ENCODE data around the gene GNAL. TPM values are rescaled to one million over a fixed set of nuclear protein-coding genes. Genes with fewer than 3 reads are reported as not detected.

GNAL gene
- total and polyA plus RNA-seq, 2 experiments from 2014 or later, result 7.5 to 21.6 TPM

- TF ChIP-seq, protein P1, sequence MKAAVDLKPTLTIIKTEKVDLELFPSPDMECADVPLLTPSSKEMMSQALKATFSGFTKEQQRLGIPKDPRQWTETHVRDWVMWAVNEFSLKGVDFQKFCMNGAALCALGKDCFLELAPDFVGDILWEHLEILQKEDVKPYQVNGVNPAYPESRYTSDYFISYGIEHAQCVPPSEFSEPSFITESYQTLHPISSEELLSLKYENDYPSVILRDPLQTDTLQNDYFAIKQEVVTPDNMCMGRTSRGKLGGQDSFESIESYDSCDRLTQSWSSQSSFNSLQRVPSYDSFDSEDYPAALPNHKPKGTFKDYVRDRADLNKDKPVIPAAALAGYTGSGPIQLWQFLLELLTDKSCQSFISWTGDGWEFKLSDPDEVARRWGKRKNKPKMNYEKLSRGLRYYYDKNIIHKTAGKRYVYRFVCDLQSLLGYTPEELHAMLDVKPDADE (IDR thresholded peaks at IDR 0.05), result no peak
- TF ChIP-seq CTCF (conservative IDR thresholded peaks at IDR 0.05; ENCODE audit: low read depth in 2 of 2) (no peak), ZNF114 (CRISPR knock-in tag; IDR thresholded peaks at IDR 0.05) (no peak), STAT1 (IDR thresholded peaks at IDR 0.05; ENCODE audit: unreplicated experiment) (no peak), ZNF331 (CRISPR knock-in tag; IDR thresholded peaks at IDR 0.05; ENCODE audit: low read depth) (no peak), CREB1 (CRISPR knock-in tag; IDR thresholded peaks at IDR 0.05; ENCODE audit: low read depth) (no peak), POLR2AphosphoS5 (IDR thresholded peaks at IDR 0.05; ENCODE audit: low read depth) (no peak)
Observed at GRCh38 chr18:11678211-11678610, 10.9 kb upstream of the GNAL start (continued).

GRCh38 chr18:11689669-11690565 lies 853 bp downstream of the GNAL start:
- Histone ChIP-seq H3K4me2 (peak overlapping the region; percentile 84), H2AFZ (peak overlapping the region; percentile 94), H3K79me2 (replicated peaks; ENCODE audit: insufficient read depth) (no peaks in the 10 kb centered on the region), H3K9me2 (ENCODE audit: insufficient read depth) (peaks cover 4% of the 10 kb centered on the region; the same call in 1 of the 2 replicates), H3K4me3 (peak overlapping the region; percentile 84), H3K36me3 (ENCODE audit: insufficient read depth) (no peaks in the 10 kb centered on the region), H3K27me3 (ENCODE audit: insufficient read depth) (peaks cover 29% of the 10 kb centered on the region), H3F3A (replicated peaks; ENCODE audit: low read depth) (no peaks in the 10 kb centered on the region), H3K27ac (ENCODE audit: low read depth) (no peak overlapping the region), H3K4me1 (ENCODE audit: insufficient read depth) (no peaks in the 10 kb centered on the region; the same call in 1 of the 2 replicates), H4K20me1 (replicated peaks; ENCODE audit: insufficient read depth) (no peaks in the 10 kb centered on the region)
- no peaks in the 10 kb centered on the region for H3K36me3 Mint-ChIP-seq (ENCODE audit: low read depth)
- peaks cover 5% of the 10 kb centered on the region; the same call in 2 of the 3 replicates for H3K4me1 Mint-ChIP-seq
- peaks cover 18% of the 10 kb centered on the region for H3K27me3 Mint-ChIP-seq (ENCODE audit: insufficient read depth, low read depth, poor library complexity)
- H3K4me3 Mint-ChIP-seq, result peak overlapping the region; percentile 81
- ATAC-seq (peak; percentile 72), DNase-seq (ENCODE audit: low spot score) (peak; percentile 82)
- H3K9me3 Mint-ChIP-seq, result no peaks in the 10 kb centered on the region
- no peak overlapping the region for H3K27ac Mint-ChIP-seq
- TF ChIP-seq, protein P1 (IDR thresholded peaks at IDR 0.05), result no peak
- TF ChIP-seq POLR2AphosphoS5 (IDR thresholded peaks at IDR 0.05; ENCODE audit: low read depth), result no peak
- TF ChIP-seq EZH2phosphoT487 (IDR thresholded peaks at IDR 0.05; ENCODE audit: unreplicated experiment), result no peak
- TF ChIP-seq ZNF114 (CRISPR knock-in tag; IDR thresholded peaks at IDR 0.05), result no peak
- no peak for TF ChIP-seq CTCF (conservative IDR thresholded peaks at IDR 0.05; ENCODE audit: low read depth in 2 of 2)
- TF ChIP-seq EZH2 (IDR thresholded peaks at IDR 0.05; ENCODE audit: low read depth, unreplicated experiment), result no peak
- no peak for TF ChIP-seq ZNF331 (CRISPR knock-in tag; IDR thresholded peaks at IDR 0.05; ENCODE audit: low read depth)
- TF ChIP-seq STAT1 (IDR thresholded peaks at IDR 0.05; ENCODE audit: unreplicated experiment), result no peak
- TF ChIP-seq CREB1 (CRISPR knock-in tag; IDR thresholded peaks at IDR 0.05; ENCODE audit: low read depth), result no peak
- TF ChIP-seq NANOG (IDR thresholded peaks at IDR 0.05; ENCODE audit: borderline replicate concordance), result no peak

Data from GM23338 (cell line).